ENCODE data around the gene SPAG17.

- no peak for TF ChIP-seq POLR2A (IDR thresholded peaks at IDR 0.05)
- TF ChIP-seq POLR2AphosphoS5 (IDR thresholded peaks at IDR 0.05) = no peak
Measured at GRCh38 chr1:118149799-118150198, 35.2 kb downstream of the SPAG17 start.
